HCT116 (cell line): Measurements from ENCODE around the gene LYRM9.

Experiments used
- CTCF ChIP-seq, 3 experiments: fragments of 200-600 bp in 1 of 3; sonication (generic) in 1 of 3; IDR thresholded peaks in 2 of 3; conservative IDR thresholded peaks in 1 of 3; 2 replicates each; pipeline ENCODE4 v1.5.1; 2012 to 2017; ENCODE audit warnings: low read depth in 2 of 3, low read length in 2 of 3, antibody characterized with exemption in 1 of 3, borderline replicate concordance in 1 of 3, control low read depth in 1 of 3, mild to moderate bottlenecking in 1 of 3, mixed read lengths in 1 of 3, mixed run types in 1 of 3, moderate library complexity in 1 of 3; ENCODE audit not compliant: insufficient read depth in 1 of 3
- EGR1 ChIP-seq: IDR thresholded peaks from 2 replicates; pipeline ENCODE4 v1.6.1; 2012; ENCODE audit warnings: low read depth
- POLR2A ChIP-seq: IDR thresholded peaks from 2 replicates; pipeline ENCODE4 v1.7.0; 2011; ENCODE audit warnings: borderline replicate concordance; ENCODE audit not compliant: insufficient read depth, insufficient read length; ENCODE audit errors: extremely low read depth
- SRF ChIP-seq: IDR thresholded peaks from 2 replicates; pipeline ENCODE4 v1.6.1; 2012; ENCODE audit warnings: low read depth

GRCh38 chr17:27879987-27880608, 13.1 kb downstream of the LYRM9 start:
- TF ChIP-seq CTCF (IDR thresholded peaks at IDR 0.05 in 2 of 3, conservative IDR thresholded peaks at IDR 0.05 in 1 of 3; ENCODE audit: borderline replicate concordance in 1 of 3, insufficient read depth in 1 of 3, low read depth in 2 of 3, low read length in 2 of 3) (peak; percentile 83 to 92 (median 85)), POLR2A (no peak), EGR1 (no peak), SRF (no peak)
